Hematopoietic multipotent progenitor cell treated with erythropoietin and hydrocortisone succinate and interleukin-3 and kit ligand, for 15 days (in vitro differentiated cells): ENCODE measurements around the gene FCN2.

Experiments used
- DNase-seq: peaks from one replicate; pipeline ENCODE4 v3.0.0-alpha.2; 2015; ENCODE audit warnings: low spot score

FCN2 gene

GRCh38 chr9:134888603-134889190 lies 8.1 kb downstream of the FCN2 start:
- DNase-seq: no peak

GRCh38 chr9:134889386-134890154 lies 9.0 kb downstream of the FCN2 start:
- DNase-seq: no peak

- no peak for DNase-seq
These were observed 9.5 kb downstream of the FCN2 start for GRCh38 chr9:134890155-134890495.

GRCh38 chr9:134891053-134891452 lies 10.4 kb downstream of the FCN2 start:
- DNase-seq: no peak

- DNase-seq: no peak
These were observed 11.1 kb downstream of the FCN2 start for GRCh38 chr9:134891713-134892112.

GRCh38 chr9:134892221-134892620 lies 11.6 kb downstream of the FCN2 start:
- DNase-seq: no peak

- no peak for DNase-seq
These were observed 12.3 kb downstream of the FCN2 start for GRCh38 chr9:134892820-134893420.

GRCh38 chr9:134894136-134894860 lies 13.7 kb downstream of the FCN2 start:
- no peak for DNase-seq

- no peak for DNase-seq
These were observed 14.5 kb downstream of the FCN2 start for GRCh38 chr9:134895097-134895496.

- no peak for DNase-seq
These were observed 14.9 kb downstream of the FCN2 start for GRCh38 chr9:134895567-134895907.

- DNase-seq: no peak
These were observed 15.6 kb downstream of the FCN2 start for GRCh38 chr9:134895908-134896833.

GRCh38 chr9:134896834-134897583 lies 16.4 kb downstream of the FCN2 start:
- DNase-seq: no peak

- no peak for DNase-seq
These were observed 17.1 kb downstream of the FCN2 start for GRCh38 chr9:134897584-134898170.

GRCh38 chr9:134898319-134898718 lies 17.7 kb downstream of the FCN2 start:
- DNase-seq: no peak

- no peak for DNase-seq
These were observed 18.6 kb downstream of the FCN2 start for GRCh38 chr9:134899168-134899567.

- no peak for DNase-seq
These were observed 19.2 kb downstream of the FCN2 start for GRCh38 chr9:134899818-134900217.

GRCh38 chr9:134902936-134903335 lies 22.3 kb downstream of the FCN2 start:
- no peak for DNase-seq

- DNase-seq: no peak
These were observed 28.1 kb downstream of the FCN2 start for GRCh38 chr9:134908524-134909309.

GRCh38 chr9:134909511-134910481 lies 29.2 kb downstream of the FCN2 start:
- DNase-seq: no peak
